Panc1 (cell line): Measurements from ENCODE around the gene LEKR1. TPM values are rescaled to one million over a fixed set of nuclear protein-coding genes. Genes with fewer than 3 reads are reported as not detected.
A peak's percentile ranks its signal among the peaks of the same experiment; 100 is the strongest.

ENCODE experiments used
- ATAC-seq: fragments of 200-7000 bp; cut with Tn5 transposase; 2 replicates; pipeline ENCODE4 v1.9.1; 2020; ENCODE audit warnings: mild to moderate bottlenecking, moderate library complexity
- BruUV-seq: library from RNA; stranded (reverse); fragments of 400-500 nt; replicated peaks from 2 replicates; lab custom pipeline; 2021; lab: Mats Ljungman, UMichigan
- CTCF ChIA-PET: fragments of 300-600 bp; sonication (Branson Sonifier 250); formaldehyde crosslinking; loops from one replicate; lab custom pipeline; 2022; ENCODE audit warnings: antibody characterized with exemption; lab: Charles Lee
- POLR2A ChIA-PET: fragments of 300-600 bp; sonication (Branson Sonifier 250); formaldehyde crosslinking; loops from one replicate; lab custom pipeline; 2022; ENCODE audit warnings: antibody characterized with exemption; lab: Charles Lee
- DNase-seq: peaks from one replicate; pipeline ENCODE4 v3.0.0-alpha.2; 2010; ENCODE audit warnings: low read depth, low spot score
- H3K27ac ChIP-seq: 2 replicates; pipeline ENCODE4 v1.5.1; 2011; ENCODE audit warnings: mild to moderate bottlenecking, low read length, inconsistent platforms
- H3K27me3 ChIP-seq: fragments of 200-500 bp; sonication (Bioruptor generic); 2 replicates; pipeline ENCODE4 v1.6.0; 2014; ENCODE audit warnings: low read length, inconsistent platforms; ENCODE audit not compliant: control insufficient read depth, insufficient read depth
- H3K36me3 ChIP-seq: fragments of 200-500 bp; sonication (Bioruptor generic); 2 replicates; pipeline ENCODE4 v1.5.1; 2014; ENCODE audit warnings: inconsistent platforms, mild to moderate bottlenecking, low read length, moderate library complexity; ENCODE audit not compliant: control insufficient read depth, insufficient read depth
- H3K4me1 ChIP-seq: 2 replicates; pipeline ENCODE4 v1.5.1; 2011; ENCODE audit warnings: inconsistent platforms, mild to moderate bottlenecking, low read length, moderate library complexity; ENCODE audit not compliant: control insufficient read depth, insufficient read depth
- H3K4me3 ChIP-seq, 2 experiments: 2 replicates each; pipeline ENCODE4 v1.5.1; 2011 to 2012; ENCODE audit warnings: low read depth in 2 of 2, low read length in 2 of 2, mild to moderate bottlenecking in 2 of 2, inconsistent platforms in 1 of 2, moderate library complexity in 1 of 2
- H3K9me3 ChIP-seq: fragments of 200-500 bp; sonication (Bioruptor generic); 2 replicates; pipeline ENCODE4 v1.5.1; 2014; ENCODE audit warnings: low read depth, mild to moderate bottlenecking, inconsistent platforms, low read length, moderate library complexity; ENCODE audit not compliant: control insufficient read depth, insufficient read depth
- POLR2AphosphoS5 ChIP-seq: IDR thresholded peaks from 2 replicates; pipeline ENCODE4 v1.6.1; 2012; ENCODE audit warnings: mild to moderate bottlenecking, low read depth, low read length, moderate library complexity
- SIN3A ChIP-seq: IDR thresholded peaks from 2 replicates; pipeline ENCODE4 v1.6.1; 2012; ENCODE audit warnings: low read depth, mild to moderate bottlenecking, low read length, moderate library complexity, borderline replicate concordance; ENCODE audit not compliant: insufficient read depth
- TCF7L2 ChIP-seq: IDR thresholded peaks from 2 replicates; pipeline ENCODE4 v1.6.1; 2011; ENCODE audit warnings: mild to moderate bottlenecking, low read depth, low read length, inconsistent platforms
- in situ Hi-C: cut with HindIII; loops from 2 replicates; pipeline ENCODE4 v1.10.0; 2016; ENCODE audit warnings: low sequenced_read_pairs, low pct_unique_long_range_greater_than_20kb
- intact Hi-C: fragments of 100-400 bp; cut with micrococcal nuclease; formaldehyde crosslinking; loops from one replicate; pipeline ENCODE4 v1.10.0; 2022; ENCODE audit not compliant: unreplicated experiment
- total RNA-seq: library from RNA; stranded (reverse); gene quantifications from one replicate; pipeline ENCODE4 v1.2.1, GENCODE V29; 2021; ENCODE audit not compliant: unreplicated experiment
- TF ChIP-seq, protein P1 (sequence below), 2 experiments: IDR thresholded peaks; 2 replicates each; pipeline ENCODE4 v1.6.1; 2011 to 2012; ENCODE audit warnings: low read depth in 2 of 2, control low read depth in 1 of 2, low read length in 1 of 2, mild to moderate bottlenecking in 1 of 2, moderate library complexity in 1 of 2; ENCODE audit not compliant: insufficient read depth in 1 of 2
- TF ChIP-seq, protein P2 (sequence below): fragments of 450-650 bp; IDR thresholded peaks from 2 replicates; pipeline ENCODE4 v1.5.1; 2017; ENCODE audit warnings: mild to moderate bottlenecking

LEKR1 gene
- total RNA-seq, 1 experiment from 2014 or later = not detected

DNA sequence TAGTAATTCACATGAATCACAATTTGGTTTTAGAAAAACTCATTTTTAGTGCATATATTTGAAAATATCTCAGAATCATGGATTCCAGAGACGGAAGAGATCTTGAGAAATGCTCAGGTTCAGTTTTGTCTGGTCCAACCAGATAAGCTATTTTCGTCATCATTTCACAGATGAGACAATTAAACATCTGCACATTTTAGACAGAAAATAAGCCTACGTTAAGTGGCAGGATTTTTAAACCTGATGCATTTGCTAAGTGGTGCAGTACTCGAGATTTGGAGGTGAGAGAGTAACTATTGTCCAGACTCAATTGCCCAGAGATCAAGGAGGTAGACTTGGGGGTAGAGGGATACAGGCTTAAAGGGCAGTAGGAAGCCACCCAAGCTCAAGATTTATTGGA is 243.3 kb downstream of the LEKR1 start:
- POLR2A ChIA-PET = interaction anchor here (0.6 kb wide), 1 partner anchor 252 kb away, joined by 3 read pairs; no protein-coding TSS in a partner anchor
- in situ Hi-C loops = no loop called here
- TF ChIP-seq, protein P1, sequence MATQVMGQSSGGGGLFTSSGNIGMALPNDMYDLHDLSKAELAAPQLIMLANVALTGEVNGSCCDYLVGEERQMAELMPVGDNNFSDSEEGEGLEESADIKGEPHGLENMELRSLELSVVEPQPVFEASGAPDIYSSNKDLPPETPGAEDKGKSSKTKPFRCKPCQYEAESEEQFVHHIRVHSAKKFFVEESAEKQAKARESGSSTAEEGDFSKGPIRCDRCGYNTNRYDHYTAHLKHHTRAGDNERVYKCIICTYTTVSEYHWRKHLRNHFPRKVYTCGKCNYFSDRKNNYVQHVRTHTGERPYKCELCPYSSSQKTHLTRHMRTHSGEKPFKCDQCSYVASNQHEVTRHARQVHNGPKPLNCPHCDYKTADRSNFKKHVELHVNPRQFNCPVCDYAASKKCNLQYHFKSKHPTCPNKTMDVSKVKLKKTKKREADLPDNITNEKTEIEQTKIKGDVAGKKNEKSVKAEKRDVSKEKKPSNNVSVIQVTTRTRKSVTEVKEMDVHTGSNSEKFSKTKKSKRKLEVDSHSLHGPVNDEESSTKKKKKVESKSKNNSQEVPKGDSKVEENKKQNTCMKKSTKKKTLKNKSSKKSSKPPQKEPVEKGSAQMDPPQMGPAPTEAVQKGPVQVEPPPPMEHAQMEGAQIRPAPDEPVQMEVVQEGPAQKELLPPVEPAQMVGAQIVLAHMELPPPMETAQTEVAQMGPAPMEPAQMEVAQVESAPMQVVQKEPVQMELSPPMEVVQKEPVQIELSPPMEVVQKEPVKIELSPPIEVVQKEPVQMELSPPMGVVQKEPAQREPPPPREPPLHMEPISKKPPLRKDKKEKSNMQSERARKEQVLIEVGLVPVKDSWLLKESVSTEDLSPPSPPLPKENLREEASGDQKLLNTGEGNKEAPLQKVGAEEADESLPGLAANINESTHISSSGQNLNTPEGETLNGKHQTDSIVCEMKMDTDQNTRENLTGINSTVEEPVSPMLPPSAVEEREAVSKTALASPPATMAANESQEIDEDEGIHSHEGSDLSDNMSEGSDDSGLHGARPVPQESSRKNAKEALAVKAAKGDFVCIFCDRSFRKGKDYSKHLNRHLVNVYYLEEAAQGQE (IDR thresholded peaks at IDR 0.05; ENCODE audit: insufficient read depth in 1 of 2, low read depth in 2 of 2, low read length in 1 of 2) = no peak
- TF ChIP-seq TCF7L2 (no peak), POLR2AphosphoS5 (no peak), SIN3A (no peak)
- TF ChIP-seq, protein P2, sequence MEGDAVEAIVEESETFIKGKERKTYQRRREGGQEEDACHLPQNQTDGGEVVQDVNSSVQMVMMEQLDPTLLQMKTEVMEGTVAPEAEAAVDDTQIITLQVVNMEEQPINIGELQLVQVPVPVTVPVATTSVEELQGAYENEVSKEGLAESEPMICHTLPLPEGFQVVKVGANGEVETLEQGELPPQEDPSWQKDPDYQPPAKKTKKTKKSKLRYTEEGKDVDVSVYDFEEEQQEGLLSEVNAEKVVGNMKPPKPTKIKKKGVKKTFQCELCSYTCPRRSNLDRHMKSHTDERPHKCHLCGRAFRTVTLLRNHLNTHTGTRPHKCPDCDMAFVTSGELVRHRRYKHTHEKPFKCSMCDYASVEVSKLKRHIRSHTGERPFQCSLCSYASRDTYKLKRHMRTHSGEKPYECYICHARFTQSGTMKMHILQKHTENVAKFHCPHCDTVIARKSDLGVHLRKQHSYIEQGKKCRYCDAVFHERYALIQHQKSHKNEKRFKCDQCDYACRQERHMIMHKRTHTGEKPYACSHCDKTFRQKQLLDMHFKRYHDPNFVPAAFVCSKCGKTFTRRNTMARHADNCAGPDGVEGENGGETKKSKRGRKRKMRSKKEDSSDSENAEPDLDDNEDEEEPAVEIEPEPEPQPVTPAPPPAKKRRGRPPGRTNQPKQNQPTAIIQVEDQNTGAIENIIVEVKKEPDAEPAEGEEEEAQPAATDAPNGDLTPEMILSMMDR = no peak
- no peak for ATAC-seq
- Histone ChIP-seq H3K4me1 (0 out of 2 replicates have a peak, but pooled peaks cover 4% of the 10 kb centered on the region), H3K9me3 (no peaks in the 10 kb centered on the region), H3K36me3 (no peaks in the 10 kb centered on the region), H3K27me3 (no peaks in the 10 kb centered on the region), H3K27ac (no peak overlapping the region), H3K4me3 (no peak overlapping the region)
- CTCF ChIA-PET = no interaction called here
- no TSS peak for BruUV-seq
- intact Hi-C loops = no loop called here
- no peak for DNase-seq

DNA sequence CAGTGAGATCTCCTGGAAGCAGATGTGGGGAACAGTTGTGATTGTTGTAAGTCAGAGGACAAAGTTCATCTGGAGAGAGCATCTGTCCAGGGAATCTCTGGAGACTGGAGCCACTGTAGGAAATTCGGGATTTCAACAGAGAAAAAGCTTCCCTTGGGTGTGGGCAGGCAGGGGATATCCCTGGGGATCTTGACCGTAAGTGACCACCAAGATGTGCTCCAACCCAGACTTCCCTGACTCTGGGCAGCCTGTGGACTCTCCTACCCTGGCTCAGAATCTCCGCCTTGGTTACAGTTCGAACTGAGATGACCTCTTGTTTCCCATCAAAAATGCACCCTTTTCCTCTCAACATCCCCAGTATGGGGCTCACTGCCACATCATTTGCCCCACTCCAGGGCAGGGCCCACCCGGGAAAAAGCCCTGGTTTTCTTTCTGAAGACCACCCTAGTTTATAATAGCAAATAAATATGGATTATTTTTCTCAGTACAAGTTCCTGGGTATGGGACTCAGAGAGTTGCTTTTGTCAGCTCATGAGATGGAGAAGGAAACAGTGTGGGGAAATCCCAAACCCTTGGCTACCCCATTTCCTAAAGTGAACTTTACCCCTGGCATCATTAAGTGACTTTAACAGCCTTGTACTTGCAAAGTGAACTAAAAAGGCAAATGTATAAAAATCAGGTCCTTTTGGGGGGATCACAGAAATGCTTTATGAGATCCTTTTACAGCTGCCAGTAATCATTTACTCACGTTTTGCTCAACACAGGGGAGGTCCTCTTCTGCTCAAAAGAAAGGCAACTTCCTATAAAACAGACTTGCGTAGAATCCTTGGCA is 243.9 kb downstream of the LEKR1 start:
- BruUV-seq = no TSS peak
- ChIA-PET CTCF (no interaction called here), POLR2A (no interaction called here)
- intact Hi-C loops = no loop called here
- H3K36me3 ChIP-seq = no peaks in the 10 kb centered on the region
- 0 out of 2 replicates have a peak, but pooled peaks have one; percentile 26 for TF ChIP-seq TCF7L2
- TF ChIP-seq SIN3A = no peak
- in situ Hi-C loops = no loop called here
- no peaks in the 10 kb centered on the region for H3K9me3 ChIP-seq
- no peak for ATAC-seq
- 0 out of 2 replicates have a peak, but pooled peaks cover 4% of the 10 kb centered on the region for H3K4me1 ChIP-seq
- no peak overlapping the region for H3K4me3 ChIP-seq
- DNase-seq = no peak
- H3K27ac ChIP-seq = no peak overlapping the region
- H3K27me3 ChIP-seq = no peaks in the 10 kb centered on the region

DNA sequence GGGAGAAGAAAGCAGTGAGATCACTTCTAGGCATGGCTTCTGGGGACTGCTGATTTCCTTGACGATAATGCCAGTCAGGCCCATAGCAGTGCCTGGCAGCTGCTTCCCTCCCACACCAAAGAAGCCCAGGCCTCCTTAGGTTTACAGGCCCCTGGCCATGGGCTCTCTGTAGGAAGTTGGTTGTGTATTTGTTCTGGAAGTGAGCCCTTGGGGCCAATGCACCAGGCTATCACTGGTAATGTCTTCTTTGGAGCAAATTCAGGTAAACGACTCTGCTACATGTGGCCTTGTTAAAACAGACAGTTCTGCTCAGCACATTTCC is 244.5 kb downstream of the LEKR1 start:
- H3K27ac ChIP-seq = no peak overlapping the region
- intact Hi-C loops (no loop called here), in situ Hi-C loops (no loop called here)
- no peak for DNase-seq
- BruUV-seq = no TSS peak
- ChIA-PET CTCF (no interaction called here), POLR2A (no interaction called here)
- H3K9me3 ChIP-seq = no peaks in the 10 kb centered on the region
- ATAC-seq = no peak
- TF ChIP-seq, protein P1 (IDR thresholded peaks at IDR 0.05; ENCODE audit: insufficient read depth in 1 of 2, low read depth in 2 of 2, low read length in 1 of 2) = no peak
- TF ChIP-seq, protein P2 = no peak
- TF ChIP-seq TCF7L2 (no peak), SIN3A (no peak), POLR2AphosphoS5 (no peak)
- H3K4me3 ChIP-seq = no peak overlapping the region
- no peaks in the 10 kb centered on the region for H3K27me3 ChIP-seq
- H3K36me3 ChIP-seq = no peaks in the 10 kb centered on the region
- 0 out of 2 replicates have a peak, but pooled peaks cover 2% of the 10 kb centered on the region for H3K4me1 ChIP-seq
